HEK293 (cell line): Measurements from ENCODE around the gene PDZRN3.

Experiments used
- CTCF ChIA-PET: fragments of 350-600 bp; formaldehyde crosslinking; extraction: SDS; loops from one replicate; lab custom pipeline; 2021; ENCODE audit warnings: antibody characterized with exemption; lab: Yijun Ruan, JAX
- POLR2A ChIA-PET: fragments of 300-600 bp; formaldehyde crosslinking; extraction: SDS; loops from one replicate; lab custom pipeline; 2020; ENCODE audit warnings: antibody characterized with exemption, inconsistent platforms; lab: Yijun Ruan, JAX
- H3K27ac ChIP-seq: fragments of 200-500 bp; sonication (Bioruptor generic); 2 replicates; pipeline ENCODE4 v1.5.1; 2014; ENCODE audit warnings: low read depth, low read length, control low read depth, inconsistent platforms; ENCODE audit errors: extremely low read depth
- H3K36me3 ChIP-seq, 2 experiments: fragments of 200-500 bp in 1 of 2; sonication (Bioruptor generic) in 1 of 2; 1 replicate in 1 of 2; 2 replicates in 1 of 2; pipeline ENCODE4 v1.5.1; 2014 to 2017; ENCODE audit warnings: inconsistent platforms in 2 of 2, low read length in 2 of 2; ENCODE audit not compliant: control insufficient read depth in 2 of 2, insufficient read depth in 1 of 2
- H3K4me1 ChIP-seq: fragments of 200-500 bp; sonication (Bioruptor generic); 2 replicates; pipeline ENCODE4 v1.5.1; 2014; ENCODE audit warnings: mild to moderate bottlenecking, low read length, inconsistent platforms; ENCODE audit not compliant: control insufficient read depth, insufficient read depth
- H3K4me3 ChIP-seq: 2 replicates; pipeline ENCODE4 v1.5.1; 2011; ENCODE audit warnings: low read depth, mild to moderate bottlenecking, control low read depth, low read length, moderate library complexity
- H3K9me3 ChIP-seq: fragments of 200-500 bp; sonication (Bioruptor generic); 2 replicates; pipeline ENCODE4 v1.5.1; 2014; ENCODE audit warnings: low read depth, low read length, inconsistent platforms; ENCODE audit not compliant: control insufficient read depth, insufficient read depth
- PRDM10 ChIP-seq: fragments of 450-650 bp; formaldehyde crosslinking; IDR thresholded peaks from 2 replicates; pipeline ENCODE4 v1.5.1; 2016; ENCODE audit warnings: missing biosample characterization, missing genetic modification characterization
- SALL2 ChIP-seq: fragments of 450-650 bp; formaldehyde crosslinking; IDR thresholded peaks from 2 replicates; pipeline ENCODE4 v1.5.0; 2017; ENCODE audit warnings: missing biosample characterization, mild to moderate bottlenecking, missing genetic modification characterization, borderline replicate concordance
- ZEB2 ChIP-seq: fragments of 450-650 bp; formaldehyde crosslinking; IDR thresholded peaks from 2 replicates; pipeline ENCODE4 v1.5.1; 2016; ENCODE audit warnings: missing biosample characterization, missing genetic modification characterization
- ZNF132 ChIP-seq: fragments of 450-650 bp; formaldehyde crosslinking; IDR thresholded peaks from 2 replicates; pipeline ENCODE4 v1.5.1; 2017; ENCODE audit warnings: missing biosample characterization, missing genetic modification characterization, borderline replicate concordance
- ZNF148 ChIP-seq: fragments of 450-650 bp; formaldehyde crosslinking; IDR thresholded peaks from 2 replicates; pipeline ENCODE4 v1.5.0; 2017; ENCODE audit warnings: missing biosample characterization, missing genetic modification characterization, borderline replicate concordance
- ZNF169 ChIP-seq: fragments of 450-650 bp; formaldehyde crosslinking; IDR thresholded peaks from 2 replicates; pipeline ENCODE4 v1.5.1; 2016; ENCODE audit warnings: missing biosample characterization, missing genetic modification characterization
- ZNF274 ChIP-seq, 2 experiments: fragments of 200-500 bp in 1 of 2; fragments of 450-650 bp in 1 of 2; sonication (Bioruptor generic) in 1 of 2; formaldehyde crosslinking in 1 of 2; IDR thresholded peaks; 2 replicates each; pipeline versions ENCODE4 v1.5.1 to v1.6.1; 2014 to 2016; ENCODE audit warnings: borderline replicate concordance in 1 of 2, inconsistent platforms in 1 of 2, low read length in 1 of 2, missing biosample characterization in 1 of 2, missing genetic modification characterization in 1 of 2
- ZNF416 ChIP-seq: fragments of 450-650 bp; formaldehyde crosslinking; IDR thresholded peaks from 2 replicates; pipeline ENCODE4 v1.5.1; 2016; ENCODE audit warnings: missing biosample characterization, missing genetic modification characterization
- ZNF433 ChIP-seq: fragments of 450-650 bp; formaldehyde crosslinking; IDR thresholded peaks from 2 replicates; pipeline ENCODE4 v1.5.1; 2016; ENCODE audit warnings: missing biosample characterization, missing genetic modification characterization, low read depth
- ZNF544 ChIP-seq: fragments of 450-650 bp; formaldehyde crosslinking; IDR thresholded peaks from 2 replicates; pipeline ENCODE4 v1.5.0; 2017; ENCODE audit warnings: missing biosample characterization, missing genetic modification characterization
- ZNF558 ChIP-seq: fragments of 450-650 bp; formaldehyde crosslinking; IDR thresholded peaks from 2 replicates; pipeline ENCODE4 v1.5.1; 2016; ENCODE audit warnings: missing biosample characterization, missing genetic modification characterization
- ZNF610 ChIP-seq: fragments of 450-650 bp; formaldehyde crosslinking; IDR thresholded peaks from 2 replicates; pipeline ENCODE4 v1.5.1; 2016; ENCODE audit warnings: missing biosample characterization, missing genetic modification characterization, borderline replicate concordance
- ZNF623 ChIP-seq: fragments of 450-650 bp; formaldehyde crosslinking; IDR thresholded peaks from 2 replicates; pipeline ENCODE4 v1.5.1; 2016; ENCODE audit warnings: missing biosample characterization, missing genetic modification characterization
- ZNF658 ChIP-seq: fragments of 450-650 bp; formaldehyde crosslinking; IDR thresholded peaks from 2 replicates; pipeline ENCODE4; 2016; ENCODE audit warnings: missing biosample characterization, missing genetic modification characterization
- ZNF791 ChIP-seq: fragments of 450-650 bp; formaldehyde crosslinking; IDR thresholded peaks from 2 replicates; pipeline ENCODE4 v1.5.1; 2016; ENCODE audit warnings: missing biosample characterization, missing genetic modification characterization

The PDZRN3 gene

GRCh38 chr3:73484656-73485248 lies 140.0 kb downstream of the PDZRN3 start:
- Histone ChIP-seq H3K4me1 (no peaks in the 10 kb centered on the region), H3K36me3 (no peaks in the 10 kb centered on the region)
- TF ChIP-seq ZNF623 (tag by site-specific recombination), result no peak
- TF ChIP-seq ZNF433, result no peak
- no peak for TF ChIP-seq ZNF544 (tag by site-specific recombination)
- TF ChIP-seq SALL2, result no peak
- TF ChIP-seq ZNF274 (IDR thresholded peaks at IDR 0.05; ENCODE audit: low read length), result no peak
- no peak for TF ChIP-seq ZNF274 (tag by site-specific recombination; IDR thresholded peaks at IDR 0.05; ENCODE audit: borderline replicate concordance)
- no peak for TF ChIP-seq ZNF169 (tag by site-specific recombination)
- TF ChIP-seq PRDM10 (tag by site-specific recombination), result no peak
- TF ChIP-seq ZNF791 (tag by site-specific recombination), result no peak
- no peak for TF ChIP-seq ZNF610 (tag by site-specific recombination)
- no peak for TF ChIP-seq ZNF658 (tag by site-specific recombination)
- TF ChIP-seq ZEB2, result no peak
- no peak for TF ChIP-seq ZNF148 (tag by site-specific recombination)
- TF ChIP-seq ZNF132, result no peak
- TF ChIP-seq, all 188 proteins: peak for 0
- ChIA-PET CTCF (interaction anchor here (1.0 to 1.6 kb wide), 2 partner anchors 16 to 52 kb away, joined by 3 read pairs; no protein-coding TSS in a partner anchor), POLR2A (no interaction called here)
- Histone ChIP-seq H3K27ac (no peak overlapping the region), H3K4me3 (no peak overlapping the region), H3K9me3 (no peaks in the 10 kb centered on the region)

- ChIA-PET POLR2A (no interaction called here), CTCF (no interaction called here)
- Histone ChIP-seq H3K4me1 (no peaks in the 10 kb centered on the region), H3K9me3 (no peaks in the 10 kb centered on the region), H3K4me3 (no peak overlapping the region), H3K36me3 (no peaks in the 10 kb centered on the region), H3K27ac (no peak overlapping the region)
- TF ChIP-seq ZNF558, result no peak
- TF ChIP-seq ZNF416 (tag by site-specific recombination), result no peak
These were observed 142.9 kb downstream of the PDZRN3 start for GRCh38 chr3:73481888-73482287.

GRCh38 chr3:73480187-73480672 lies 144.5 kb downstream of the PDZRN3 start:
- no peak for TF ChIP-seq ZNF623 (tag by site-specific recombination)
- ChIA-PET POLR2A (no interaction called here), CTCF (interaction anchor here (0.9 kb wide), 1 partner anchor 10 kb away, joined by 4 read pairs; no protein-coding TSS in a partner anchor)

More at GRCh38 chr3:73480187-73480672, 144.5 kb downstream of the PDZRN3 start:
- Histone ChIP-seq H3K36me3 (no peaks in the 10 kb centered on the region), H3K27ac (no peak overlapping the region), H3K4me1 (no peaks in the 10 kb centered on the region), H3K9me3 (no peaks in the 10 kb centered on the region), H3K4me3 (no peak overlapping the region)
